NCI-H82 (cell line): ENCODE data around the gene CD164L2.

Source experiments
- DNase-seq: peaks from one replicate; lab custom pipeline; 2025; lab: John Stamatoyannopoulos, UW

The CD164L2 gene

GRCh38 chr1:27346991-27347624 is 36.0 kb downstream of the CD164L2 start:
- no peak for DNase-seq

- DNase-seq, result no peak
These were observed 36.8 kb downstream of the CD164L2 start for GRCh38 chr1:27346357-27346756.

- DNase-seq, result no peak
These were observed 37.9 kb downstream of the CD164L2 start for GRCh38 chr1:27345272-27345671.

- DNase-seq, result no peak
These were observed 39.5 kb downstream of the CD164L2 start for GRCh38 chr1:27343639-27344025.

GRCh38 chr1:27342778-27343638 is 40.1 kb downstream of the CD164L2 start:
- DNase-seq, result no peak

GRCh38 chr1:27342391-27342777 is 40.7 kb downstream of the CD164L2 start:
- DNase-seq, result no peak

GRCh38 chr1:27341525-27342252 is 41.4 kb downstream of the CD164L2 start, which contains the start of gene SYTL1:
Gene SYTL1 (plus strand): TSS chr1:27342022. CDS start chr1:27345335, 3,313 bp downstream.
- peak; percentile 84 for DNase-seq

GRCh38 chr1:27339213-27339612 is 43.9 kb downstream of the CD164L2 start:
- DNase-seq, result no peak

- no peak for DNase-seq
These were observed 44.4 kb downstream of the CD164L2 start for GRCh38 chr1:27338751-27339150.

- no peak for DNase-seq
These were observed 46.4 kb downstream of the CD164L2 start for GRCh38 chr1:27336756-27337155.

GRCh38 chr1:27335506-27336422 is 47.4 kb downstream of the CD164L2 start:
- DNase-seq, result no peak

- no peak for DNase-seq
These were observed 49.3 kb downstream of the CD164L2 start for GRCh38 chr1:27333717-27334279.

- peak; percentile 81 for DNase-seq
These were observed 50.4 kb downstream of the CD164L2 start for GRCh38 chr1:27332536-27333281.

- no peak for DNase-seq
These were observed 51.2 kb downstream of the CD164L2 start for GRCh38 chr1:27331922-27332321.

- DNase-seq, result no peak
These were observed 51.7 kb downstream of the CD164L2 start for GRCh38 chr1:27331426-27331825.

GRCh38 chr1:27330786-27331185 is 52.3 kb downstream of the CD164L2 start:
- no peak for DNase-seq
